BJ (cell line): ENCODE data around the gene YPEL3. TPM values are rescaled to one million over a fixed set of nuclear protein-coding genes. Genes with fewer than 3 reads are reported as not detected.
"Not testable (repeated sequence)": the region's sequence is repeated elsewhere in the genome, so short reads cannot be mapped to it uniquely, and the experiment has no call there.

Source experiments
- CTCF ChIA-PET: fragments of 350-600 bp; formaldehyde crosslinking; extraction: SDS; loops from one replicate; lab custom pipeline; 2021; ENCODE audit warnings: antibody characterized with exemption, inconsistent platforms; lab: Yijun Ruan, JAX
- POLR2A ChIA-PET: fragments of 300-600 bp; sonication (Branson Sonifier 250); formaldehyde crosslinking; extraction: SDS; loops from one replicate; lab custom pipeline; 2021; ENCODE audit warnings: antibody characterized with exemption; lab: Charles Lee
- DNase-seq: peaks from one replicate; pipeline ENCODE4 v3.0.0-alpha.2; 2011; ENCODE audit warnings: low read depth
- H3K27me3 ChIP-seq: 2 replicates; pipeline ENCODE4 v1.6.0; 2011; ENCODE audit warnings: low read length; ENCODE audit not compliant: control insufficient read depth, insufficient read depth
- H3K36me3 ChIP-seq: 2 replicates; pipeline ENCODE4 v1.5.1; 2011; ENCODE audit warnings: low read length; ENCODE audit not compliant: control insufficient read depth, insufficient read depth
- H3K4me3 ChIP-seq: 2 replicates; pipeline ENCODE4 v1.5.1; 2011; ENCODE audit warnings: low read depth, mild to moderate bottlenecking, control low read depth, low read length
- CTCF ChIP-seq: IDR thresholded peaks from 2 replicates; pipeline ENCODE4 v1.5.1; 2011; ENCODE audit warnings: low read depth, mild to moderate bottlenecking, control low read depth, inconsistent platforms, low read length, moderate library complexity; ENCODE audit not compliant: insufficient read depth
- polyA plus RNA-seq: library from polyadenylated mRNA; depleted of rRNA; stranded (reverse); fragments of >200 nt; gene quantifications from 2 replicates; pipeline ENCODE4 v1.2.3, GENCODE V29; 2011

The YPEL3 gene
- polyA plus RNA-seq, 1 experiment, result 49.1 TPM

GRCh38 chr16:30116291-30117207, 20.5 kb upstream of the YPEL3 start:
- ChIA-PET POLR2A (no interaction called here), CTCF (no interaction called here)
- no peak overlapping the region for H3K4me3 ChIP-seq
- peaks cover 26% of the 10 kb centered on the region for H3K36me3 ChIP-seq
- no peak for TF ChIP-seq CTCF
- no peaks in the 10 kb centered on the region for H3K27me3 ChIP-seq
- no peak for DNase-seq

GRCh38 chr16:30115238-30115637, 19.2 kb upstream of the YPEL3 start:
- H3K27me3 ChIP-seq, result no peaks in the 10 kb centered on the region
- peaks cover 24% of the 10 kb centered on the region for H3K36me3 ChIP-seq
- TF ChIP-seq CTCF, result no peak
- DNase-seq, result no peak
- POLR2A ChIA-PET, result interaction anchor here (0.6 kb wide), 1 partner anchor 67 kb away, joined by 10 read pairs; no protein-coding TSS in a partner anchor
- H3K4me3 ChIP-seq, result no peak overlapping the region
- CTCF ChIA-PET, result no interaction called here

- CTCF ChIA-PET, result interaction anchor here (3.4 to 4.6 kb wide), 3 partner anchors 9 to 23 kb away, joined by 16 to 25 read pairs (median 21); partner anchors contain the start of genes MAPK3 and TBX6
- POLR2A ChIA-PET, result interaction anchor here (0.6 kb wide), 1 partner anchor 67 kb away, joined by 10 read pairs; no protein-coding TSS in a partner anchor
- not testable (repeated sequence) for H3K27me3 ChIP-seq, DNase-seq, H3K4me3 ChIP-seq
- peaks cover 22% of the 10 kb centered on the region for H3K36me3 ChIP-seq
Measured at GRCh38 chr16:30114833-30115232, 18.8 kb upstream of the YPEL3 start.

GRCh38 chr16:30114411-30114810, 18.4 kb upstream of the YPEL3 start:
- POLR2A ChIA-PET, result no interaction called here
- CTCF ChIA-PET, result interaction anchor here (2.4 to 4.6 kb wide), 4 partner anchors 10 to 23 kb away, joined by 12 to 25 read pairs (median 18); partner anchors contain the start of genes MAPK3 and TBX6
- H3K36me3 ChIP-seq, result peaks cover 22% of the 10 kb centered on the region

GRCh38 chr16:30113711-30114333, 17.8 kb upstream of the YPEL3 start:
- H3K4me3 ChIP-seq, result no peak overlapping the region
- CTCF ChIA-PET, result interaction anchor here (0.8 to 4.6 kb wide), 7 partner anchors 8 to 295 kb away, joined by 4 to 25 read pairs (median 12); partner anchors contain the start of genes MAPK3 and TBX6
- TF ChIP-seq CTCF, result no peak
- no peak for DNase-seq
- POLR2A ChIA-PET, result no interaction called here
- H3K27me3 ChIP-seq, result no peaks in the 10 kb centered on the region
- peaks cover 22% of the 10 kb centered on the region for H3K36me3 ChIP-seq

More at GRCh38 chr16:30114411-30114810, 18.4 kb upstream of the YPEL3 start:
- no peak for TF ChIP-seq CTCF
- H3K4me3 ChIP-seq, result no peak overlapping the region
- no peaks in the 10 kb centered on the region for H3K27me3 ChIP-seq
- DNase-seq, result no peak
